Measurements from ENCODE around the gene SLC16A5.
"Not testable (repeated sequence)": the region's sequence is repeated elsewhere in the genome, so short reads cannot be mapped to it uniquely, and the experiment has no call there.

Gene SLC16A5, protein sequence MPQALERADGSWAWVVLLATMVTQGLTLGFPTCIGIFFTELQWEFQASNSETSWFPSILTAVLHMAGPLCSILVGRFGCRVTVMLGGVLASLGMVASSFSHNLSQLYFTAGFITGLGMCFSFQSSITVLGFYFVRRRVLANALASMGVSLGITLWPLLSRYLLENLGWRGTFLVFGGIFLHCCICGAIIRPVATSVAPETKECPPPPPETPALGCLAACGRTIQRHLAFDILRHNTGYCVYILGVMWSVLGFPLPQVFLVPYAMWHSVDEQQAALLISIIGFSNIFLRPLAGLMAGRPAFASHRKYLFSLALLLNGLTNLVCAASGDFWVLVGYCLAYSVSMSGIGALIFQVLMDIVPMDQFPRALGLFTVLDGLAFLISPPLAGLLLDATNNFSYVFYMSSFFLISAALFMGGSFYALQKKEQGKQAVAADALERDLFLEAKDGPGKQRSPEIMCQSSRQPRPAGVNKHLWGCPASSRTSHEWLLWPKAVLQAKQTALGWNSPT

DNA sequence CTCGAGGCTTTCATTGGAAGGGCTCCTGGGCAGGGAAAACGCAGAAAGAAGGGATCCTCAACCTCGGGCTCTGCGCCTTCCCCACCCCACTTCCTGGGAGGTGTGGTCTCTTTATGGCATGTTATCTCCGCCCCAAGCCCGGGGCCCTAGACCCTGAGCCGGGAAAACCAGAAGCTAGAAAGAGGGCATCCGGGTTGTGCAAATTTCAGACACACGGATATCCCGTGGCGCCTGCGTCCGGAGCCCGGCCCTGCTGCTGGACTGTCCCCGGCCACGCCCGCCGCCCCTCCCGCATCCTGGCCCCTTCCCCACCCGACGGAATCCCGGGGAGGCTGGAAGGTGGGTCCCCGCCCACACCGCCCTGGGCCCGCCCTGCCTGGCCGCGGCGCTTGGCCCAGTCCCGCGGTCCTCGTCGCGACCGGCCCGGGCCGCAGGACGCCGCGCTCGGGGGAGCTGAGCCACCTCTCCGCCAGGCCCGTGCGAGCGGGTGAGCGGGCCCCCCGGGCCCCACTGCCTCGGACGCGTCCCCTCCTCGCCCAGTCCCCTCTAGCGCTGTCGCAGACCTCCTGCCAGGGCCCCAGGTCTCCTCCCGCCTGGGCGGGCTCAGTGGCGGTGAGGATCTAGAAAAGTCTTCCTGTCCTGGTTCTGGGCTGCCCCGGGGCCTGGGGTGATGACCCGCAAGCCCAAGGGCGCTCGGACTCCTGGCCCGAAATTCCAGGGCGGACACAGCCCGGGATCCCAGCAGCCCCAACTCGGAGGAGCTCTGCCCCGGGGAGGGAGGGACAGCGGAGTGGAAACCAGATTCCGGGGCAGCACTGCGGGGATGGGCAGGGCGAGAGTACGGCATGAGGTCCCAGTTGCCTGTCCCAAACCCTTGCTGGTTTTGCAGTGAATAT lies at the start of gene SLC16A5:
Gene SLC16A5 (plus strand): TSS at position 397 of the 896 bp plus-strand sequence. CDS start 5,683 bp downstream, outside the sequence.
- no peak for DNase-seq

DNA sequence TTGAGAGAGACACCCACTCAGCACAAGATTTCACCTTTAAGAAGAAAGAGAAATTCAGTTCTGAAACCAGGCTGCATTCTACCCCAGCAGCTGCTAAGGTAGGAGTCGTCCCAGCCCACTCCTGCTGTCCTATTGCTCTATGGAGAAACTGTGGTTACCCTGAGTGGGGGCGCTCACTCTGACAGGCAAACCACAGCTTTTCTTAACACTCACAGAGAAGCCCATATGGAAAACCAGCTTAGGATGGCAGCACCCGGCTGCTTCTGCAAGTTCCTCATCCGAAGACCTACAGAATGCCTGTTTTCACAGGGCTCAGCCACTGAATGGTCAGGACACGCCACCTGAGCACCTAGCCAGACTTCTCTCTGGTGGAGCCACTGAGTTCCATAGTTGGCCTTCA lies 48.5 kb upstream of the SLC16A5 start:
- DNase-seq, result no peak

DNA sequence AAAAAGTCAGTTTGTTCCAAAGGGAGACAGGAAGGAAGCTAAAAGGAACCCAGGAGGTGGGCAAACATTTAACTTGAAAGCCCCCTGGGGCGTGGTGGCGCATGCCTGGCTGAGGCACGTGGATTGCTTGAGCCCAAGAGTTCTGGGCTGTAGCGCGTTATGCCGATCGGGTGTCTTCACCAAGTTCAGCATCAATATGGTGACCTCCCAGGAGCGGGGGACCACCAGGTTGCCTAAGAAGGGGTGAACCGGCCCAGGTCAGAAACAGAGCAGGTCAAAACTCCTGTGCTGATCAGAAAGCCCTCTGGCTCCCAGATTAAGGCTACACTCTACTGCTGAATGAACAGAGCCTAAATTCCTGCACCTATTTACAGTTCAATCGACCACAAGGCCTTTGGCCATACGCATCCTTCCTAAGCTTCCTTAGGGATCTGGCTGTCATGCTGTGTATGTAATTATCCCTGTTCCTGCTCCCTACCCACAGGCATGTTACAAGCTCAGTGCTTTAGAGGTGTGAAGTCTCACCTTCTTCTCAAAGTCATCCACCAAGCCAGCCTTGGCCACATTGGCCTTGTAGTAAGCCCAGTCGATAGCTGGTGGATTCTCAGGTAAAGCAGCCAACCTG lies 46.0 kb upstream of the SLC16A5 start:
- DNase-seq, result no peak

DNA sequence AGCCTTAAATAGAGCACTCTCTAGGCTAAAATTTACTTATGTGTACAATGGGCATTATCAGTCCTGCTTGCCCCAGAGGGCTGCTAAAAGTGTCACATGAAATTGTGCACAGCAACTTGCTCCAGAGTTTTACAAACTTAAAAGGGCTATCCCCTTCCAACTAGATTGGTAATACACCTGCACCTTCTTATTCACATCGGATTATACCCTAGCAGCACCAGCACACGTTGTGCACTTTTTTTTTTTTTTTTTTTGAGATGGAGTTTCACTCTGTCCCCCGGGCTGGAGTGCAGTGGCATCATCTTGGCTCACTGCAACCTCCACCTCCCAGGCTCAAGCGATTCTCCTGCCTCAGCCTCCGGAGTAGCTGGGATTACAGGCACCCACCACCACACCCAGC lies 44.0 kb upstream of the SLC16A5 start:
- not testable (repeated sequence) for DNase-seq

DNA sequence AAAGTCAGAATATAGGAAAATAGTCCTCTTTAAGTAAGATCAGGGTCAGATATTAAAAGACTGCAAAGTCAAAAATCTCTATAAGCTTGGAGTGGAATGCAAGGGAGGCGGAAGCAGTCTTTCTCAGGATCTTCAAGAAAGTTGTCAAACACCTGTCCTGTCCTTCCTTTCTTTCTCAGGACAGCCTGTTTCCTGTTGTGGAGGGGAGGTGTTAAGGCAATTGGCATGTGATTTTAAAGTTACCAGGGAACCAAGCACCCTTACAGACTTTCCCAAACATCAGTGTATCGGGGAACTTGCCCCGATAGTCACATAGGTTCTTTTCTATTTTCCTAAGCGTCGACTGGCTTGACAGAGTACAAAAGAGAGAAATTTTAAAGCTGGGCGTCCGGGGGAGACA lies 43.0 kb upstream of the SLC16A5 start:
- no peak for DNase-seq

DNA sequence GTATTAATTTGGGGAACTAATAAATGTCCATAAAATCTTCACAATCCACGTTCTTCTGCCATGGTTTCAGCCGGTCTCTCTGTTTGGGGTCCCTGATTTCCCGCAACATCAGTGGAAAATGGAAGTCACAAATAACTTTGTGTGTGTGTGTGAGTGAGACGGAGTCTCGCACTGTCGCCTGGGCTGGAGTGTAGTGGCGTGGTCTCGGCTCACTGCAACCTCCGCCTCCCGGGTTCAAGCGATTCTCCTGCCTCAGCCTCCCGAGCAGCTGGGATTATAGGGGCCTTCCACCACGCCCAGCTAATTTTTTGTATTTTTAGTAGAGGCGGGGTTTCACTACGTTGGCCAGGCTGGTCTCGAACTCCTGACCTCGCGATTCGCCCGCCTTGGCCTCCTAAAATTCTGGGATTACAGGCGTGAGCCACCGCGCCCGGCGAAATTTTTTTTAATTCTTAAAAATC lies 41.8 kb upstream of the SLC16A5 start:
- not testable (repeated sequence) for DNase-seq

DNA sequence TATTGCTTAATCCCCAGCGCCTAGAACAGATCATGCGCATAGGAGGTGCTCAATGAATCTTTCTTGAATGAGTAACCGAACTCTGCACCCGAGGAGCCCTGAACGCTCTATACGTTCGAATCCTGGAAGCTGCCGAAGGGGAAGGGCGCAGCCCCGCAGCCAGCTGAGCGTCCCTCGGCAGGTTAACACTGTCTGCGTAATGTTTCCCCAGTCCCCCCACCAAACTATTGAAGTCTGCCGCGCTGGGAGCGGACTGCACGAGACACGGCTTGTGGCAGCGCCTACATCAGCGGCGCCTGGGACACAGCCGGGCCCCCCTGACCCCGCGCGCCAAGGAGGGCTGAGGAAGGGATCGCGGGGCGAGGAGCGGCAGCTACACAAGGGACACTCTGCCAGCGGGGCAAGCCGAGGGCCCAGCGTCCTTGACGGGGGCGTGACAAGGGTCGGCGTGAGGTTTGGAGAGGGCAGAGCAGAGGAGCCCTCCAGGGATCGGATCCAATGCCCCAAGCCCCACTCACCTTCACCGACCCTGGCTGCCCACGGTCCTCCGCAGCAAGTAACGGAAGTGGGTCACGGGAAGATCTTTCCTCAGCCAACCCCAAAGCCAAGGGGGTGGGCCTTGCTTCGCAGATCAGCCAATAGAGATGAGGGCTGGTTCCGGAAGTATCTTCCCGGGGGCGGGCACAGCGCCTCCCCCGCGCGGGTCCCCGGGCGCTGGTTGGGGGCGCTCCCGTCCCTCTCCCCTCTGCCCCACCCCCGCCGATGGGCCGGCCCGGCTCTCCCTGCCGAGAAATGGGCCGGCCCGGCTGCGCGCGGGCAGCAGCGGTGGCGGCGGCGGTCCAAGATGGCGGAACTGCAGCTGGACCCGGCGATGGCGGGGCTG lies 41.1 kb upstream of the SLC16A5 start, which contains the start of the genes ATP5PD and KCTD2:
Gene ATP5PD (minus strand): TSS at position 563 of the 883 bp plus-strand sequence. CDS start 4,319 bp downstream, outside the sequence.
Gene KCTD2 (plus strand): TSS at position 819 of the 883 bp plus-strand sequence. CDS start 26 bp downstream, at position 845.
- peak; percentile 99 to 100 for DNase-seq

DNA sequence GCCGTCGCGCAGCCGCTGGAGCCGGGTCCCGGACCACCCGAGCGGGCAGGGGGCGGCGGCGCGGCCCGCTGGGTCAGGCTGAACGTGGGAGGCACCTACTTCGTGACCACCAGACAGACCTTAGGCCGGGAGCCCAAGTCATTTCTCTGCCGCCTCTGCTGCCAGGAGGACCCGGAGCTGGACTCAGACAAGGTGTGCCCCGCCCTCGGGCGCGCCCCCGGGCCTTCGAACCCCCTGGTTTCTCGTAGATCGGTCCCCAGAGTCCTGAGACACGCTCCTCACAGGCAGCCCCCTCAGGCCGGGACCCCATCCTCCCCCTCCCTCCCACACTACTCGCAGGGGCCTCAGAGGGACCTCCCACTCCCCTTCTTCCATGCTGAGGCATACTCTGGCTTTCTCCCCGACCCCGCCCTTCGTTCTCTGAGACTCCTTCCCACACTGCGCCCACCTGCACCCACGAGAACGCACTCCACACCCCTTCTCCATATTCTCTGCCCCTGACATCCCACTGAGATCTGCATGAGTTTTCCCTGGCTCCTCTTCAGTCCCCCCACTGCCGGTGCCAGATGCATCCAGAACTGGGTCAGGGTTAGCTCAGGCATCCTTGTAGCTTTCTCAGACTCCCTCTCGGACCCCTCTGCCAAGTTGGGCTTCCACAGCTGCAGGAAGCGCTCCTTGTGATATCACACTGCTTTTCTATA lies 40.2 kb upstream of the SLC16A5 start:
- peak in 1 of 2 experiments; percentile 47 for DNase-seq

DNA sequence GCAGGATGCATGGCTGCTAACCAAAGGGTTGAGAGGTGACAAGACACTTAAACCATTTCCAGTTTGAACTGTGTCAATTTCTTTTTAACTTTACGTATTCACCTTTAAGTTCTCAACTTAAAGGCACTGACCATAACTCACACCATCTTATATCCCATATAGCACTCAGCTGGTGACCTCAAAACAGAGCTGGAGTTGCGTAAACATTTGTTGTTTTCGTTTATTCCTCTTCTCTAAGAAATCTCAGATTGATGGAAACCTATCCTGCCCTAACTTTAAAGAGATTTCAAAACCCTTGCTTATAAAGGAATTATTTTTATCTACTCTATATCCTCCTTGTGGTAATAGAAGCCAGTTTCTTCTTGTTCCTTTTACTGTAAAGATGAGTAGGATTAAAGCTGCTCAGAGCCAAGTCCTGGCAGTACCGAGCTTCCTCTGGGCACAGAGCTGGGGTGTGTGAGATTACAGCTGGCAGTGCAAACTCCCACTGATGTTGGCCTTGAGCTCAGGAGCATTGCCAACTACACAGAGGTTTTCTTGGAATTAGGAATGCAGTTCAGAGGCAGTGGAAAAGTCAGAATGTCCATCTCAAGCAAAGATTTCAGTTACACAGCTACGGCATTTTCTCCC lies 39.4 kb upstream of the SLC16A5 start:
- DNase-seq, result no peak

DNA sequence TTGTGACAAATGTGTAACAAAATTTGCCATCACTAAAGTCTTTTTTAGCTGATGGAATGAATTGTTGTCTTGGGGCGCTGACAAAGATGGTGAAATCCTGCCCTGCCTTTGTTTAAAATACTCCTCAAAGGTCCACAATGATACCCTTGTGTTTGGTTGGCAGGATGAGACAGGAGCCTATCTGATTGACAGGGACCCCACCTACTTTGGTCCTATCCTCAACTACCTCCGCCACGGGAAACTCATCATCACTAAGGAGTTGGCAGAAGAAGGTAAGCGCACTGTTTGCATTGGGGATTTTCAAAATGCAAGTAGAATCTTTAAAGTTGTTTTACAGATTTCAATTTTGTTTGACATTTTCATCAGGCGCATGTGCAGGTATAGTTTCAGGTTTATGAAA lies 38.7 kb upstream of the SLC16A5 start:
- no peak for DNase-seq

DNA sequence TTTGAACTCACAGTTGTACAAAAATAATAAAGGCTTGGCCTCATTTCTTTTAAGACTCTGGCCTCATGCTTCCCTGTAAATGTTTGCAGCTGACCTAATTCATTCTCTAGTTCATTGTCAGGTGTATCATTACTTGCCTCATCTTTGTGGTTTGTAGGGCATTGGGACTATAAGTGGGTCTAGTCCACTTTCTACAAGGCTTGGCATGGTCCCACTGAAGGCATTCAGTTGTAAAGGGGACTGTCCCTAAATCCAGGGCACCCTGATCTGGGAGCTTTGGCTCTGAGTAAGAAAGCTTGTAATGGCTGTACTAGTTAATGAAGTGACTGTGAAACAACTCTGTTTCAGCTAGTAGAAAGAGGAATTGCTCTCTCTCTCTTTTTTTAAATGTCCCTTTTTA lies 38.0 kb upstream of the SLC16A5 start:
- no peak for DNase-seq

DNA sequence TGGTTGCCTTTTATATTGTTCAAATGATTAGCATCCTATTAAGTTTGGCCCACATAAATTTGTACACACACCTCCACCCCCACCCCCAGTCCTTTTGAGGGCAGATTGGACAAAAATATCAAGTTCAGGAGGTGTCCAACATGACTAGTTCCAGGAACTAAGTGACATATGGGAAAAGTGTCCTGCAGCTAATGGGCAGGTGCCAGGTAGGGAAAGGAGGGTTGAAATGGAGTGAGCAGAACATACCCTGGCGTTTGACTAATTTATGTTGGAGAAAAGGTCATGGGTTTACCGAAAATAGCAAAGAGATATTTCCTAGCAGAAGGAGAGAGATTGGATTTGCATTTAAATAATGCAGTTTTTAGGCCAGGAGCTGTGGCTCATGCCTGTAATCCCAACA lies 35.8 kb upstream of the SLC16A5 start:
- no peak for DNase-seq

DNA sequence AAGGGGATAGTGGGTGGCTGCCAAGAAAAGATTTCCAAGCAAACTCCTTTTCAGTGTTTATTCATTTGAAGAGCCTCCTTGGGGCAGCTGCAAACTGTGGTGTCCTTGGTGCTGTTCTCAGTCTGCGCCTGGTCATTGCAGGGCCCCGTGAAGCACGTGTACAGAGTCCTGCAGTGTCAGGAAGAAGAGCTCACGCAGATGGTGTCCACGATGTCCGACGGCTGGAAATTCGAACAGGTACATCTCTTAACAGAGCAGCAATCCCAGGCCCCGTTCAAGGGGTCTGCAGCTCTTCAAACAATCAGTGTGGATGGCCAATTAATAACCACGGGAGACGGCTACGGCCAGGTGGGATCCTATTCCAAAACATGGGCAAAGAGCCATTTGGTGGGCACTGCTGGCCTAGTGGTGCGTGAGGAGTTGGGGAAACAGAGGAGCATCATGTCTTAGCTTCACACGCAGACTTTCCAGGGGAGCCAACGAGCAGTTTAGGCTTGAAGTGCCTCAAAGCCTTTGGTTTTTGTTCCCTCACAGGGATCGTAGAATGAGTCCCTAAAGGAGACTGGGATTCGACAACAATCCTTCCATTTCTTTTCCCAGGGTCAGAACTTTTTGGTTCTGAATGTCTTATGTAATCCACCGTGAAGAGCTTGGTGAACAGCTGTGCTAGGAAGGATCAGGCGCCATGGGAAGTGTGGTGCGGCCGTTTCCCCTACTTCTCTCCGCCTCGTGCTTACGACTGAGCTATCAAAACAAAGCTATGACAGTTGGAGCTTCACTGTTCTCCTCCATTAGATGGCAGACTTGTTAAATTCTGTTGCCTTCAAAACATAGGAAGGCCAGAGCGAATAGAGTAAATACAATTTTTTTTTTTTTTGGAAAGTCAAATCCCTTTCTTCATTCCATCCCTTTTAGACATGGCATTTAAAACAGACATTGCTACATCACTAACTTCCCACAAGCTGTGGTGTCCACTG lies 28.1 kb upstream of the SLC16A5 start:
- peak; percentile 98 to 99 for DNase-seq

DNA sequence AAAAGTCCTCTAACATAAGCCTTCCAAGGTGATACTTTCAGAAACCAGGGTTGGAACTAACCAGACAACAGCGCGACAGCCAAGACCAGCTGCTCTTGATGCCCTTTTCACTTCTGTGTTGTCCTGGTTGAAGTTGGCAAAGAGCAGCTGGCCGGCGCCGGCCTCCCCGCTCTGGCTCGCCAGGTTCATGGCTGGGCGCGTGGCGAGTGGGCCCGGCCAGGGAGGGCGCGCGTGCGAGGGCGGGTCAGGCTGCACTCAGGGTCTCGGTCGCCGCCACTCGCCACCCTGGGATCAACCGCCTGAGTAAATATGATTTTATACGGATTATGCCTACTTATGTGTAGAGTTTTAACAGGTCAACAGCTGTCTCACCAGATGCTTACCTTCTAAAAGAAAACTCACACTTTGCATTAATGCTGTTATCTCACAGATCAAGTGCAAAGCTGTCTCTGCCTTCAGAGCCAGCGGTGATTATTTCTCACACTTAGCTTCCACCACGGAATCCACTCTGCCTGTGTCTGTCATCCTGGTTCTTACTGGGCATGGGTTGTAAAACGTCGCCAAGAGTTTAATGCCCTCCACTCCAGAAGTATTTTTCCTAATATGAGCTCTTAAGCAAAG lies 27.2 kb upstream of the SLC16A5 start:
- peak; percentile 100 for DNase-seq

DNA sequence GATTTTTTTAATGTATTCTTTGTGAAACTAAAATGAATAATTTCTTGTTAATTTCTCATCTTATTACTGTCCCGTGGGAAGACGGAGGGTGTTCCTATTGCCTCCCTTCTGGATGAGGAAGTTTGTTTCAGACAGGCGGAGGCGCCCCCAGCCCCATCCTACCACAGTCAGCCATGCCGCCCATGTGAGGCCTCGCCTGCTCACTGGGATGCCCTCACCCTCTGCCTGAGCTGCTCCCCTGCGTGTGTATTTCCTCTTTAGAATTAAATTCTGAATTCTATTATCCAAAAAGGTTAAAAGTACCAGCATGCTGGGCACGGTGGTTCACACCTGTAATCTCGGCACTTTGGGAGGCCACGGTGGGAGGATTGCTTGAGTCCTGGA lies 26.7 kb upstream of the SLC16A5 start:
- DNase-seq, result no peak

DNA sequence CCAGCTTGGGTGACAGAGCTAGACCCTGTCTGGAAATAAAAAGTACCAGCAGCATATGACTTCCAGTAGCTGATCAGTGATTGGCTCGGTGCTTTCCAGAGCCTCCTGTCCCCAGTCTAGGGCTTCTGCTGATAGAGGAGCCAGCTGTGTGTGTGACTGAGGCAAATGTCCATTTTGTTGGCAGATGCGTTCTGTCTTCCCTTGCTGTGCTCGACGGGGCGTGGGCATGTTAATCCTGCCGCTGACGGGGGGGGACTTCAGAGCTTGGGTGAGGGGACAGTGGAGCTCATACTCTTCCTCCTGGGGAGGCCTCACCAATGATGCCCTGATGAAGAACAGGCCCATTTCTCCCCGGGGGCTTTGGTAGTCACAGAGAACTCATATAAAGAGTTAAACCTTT lies 26.1 kb upstream of the SLC16A5 start:
- DNase-seq, result peak; percentile 94 to 97

DNA sequence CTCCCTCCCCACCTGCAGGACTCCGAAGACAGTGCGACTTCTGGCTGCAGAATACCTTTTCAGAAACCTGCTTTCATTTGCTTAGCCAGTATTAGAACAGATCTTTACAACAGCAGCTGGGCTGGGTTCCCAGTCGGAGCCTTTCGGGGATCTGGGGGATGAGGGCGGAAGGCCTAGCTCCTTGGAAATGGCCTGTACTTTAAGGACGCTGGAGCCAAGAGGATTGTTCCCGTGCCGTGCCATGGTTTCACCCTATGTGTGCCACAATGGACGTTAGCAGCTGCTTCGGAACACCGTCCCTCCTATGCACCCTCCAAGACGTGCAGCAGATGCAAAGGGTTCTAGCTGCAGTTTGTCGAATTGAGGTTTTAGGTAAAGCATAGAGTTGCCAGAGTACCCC lies 24.6 kb upstream of the SLC16A5 start:
- DNase-seq, result no peak

DNA sequence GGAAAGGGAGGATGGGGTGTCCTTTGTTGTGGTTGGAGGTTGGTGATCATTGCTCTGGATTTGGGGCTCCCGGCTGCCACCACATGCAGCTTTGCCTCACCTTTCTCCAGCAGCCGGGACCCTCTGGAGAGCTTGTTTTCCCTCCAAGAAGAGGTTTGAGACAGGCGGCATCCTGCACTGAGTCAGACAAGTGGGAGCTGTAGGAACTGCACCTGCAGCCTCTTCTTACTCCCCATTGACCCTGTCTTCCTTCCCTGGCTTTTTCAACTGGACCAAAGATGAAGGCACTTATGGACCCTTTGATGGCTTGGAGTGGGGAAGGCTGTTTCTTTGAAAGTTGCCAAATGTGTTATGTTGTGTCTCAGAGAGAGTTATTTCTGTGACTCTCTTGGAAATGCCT lies 24.1 kb upstream of the SLC16A5 start:
- no peak for DNase-seq

DNA sequence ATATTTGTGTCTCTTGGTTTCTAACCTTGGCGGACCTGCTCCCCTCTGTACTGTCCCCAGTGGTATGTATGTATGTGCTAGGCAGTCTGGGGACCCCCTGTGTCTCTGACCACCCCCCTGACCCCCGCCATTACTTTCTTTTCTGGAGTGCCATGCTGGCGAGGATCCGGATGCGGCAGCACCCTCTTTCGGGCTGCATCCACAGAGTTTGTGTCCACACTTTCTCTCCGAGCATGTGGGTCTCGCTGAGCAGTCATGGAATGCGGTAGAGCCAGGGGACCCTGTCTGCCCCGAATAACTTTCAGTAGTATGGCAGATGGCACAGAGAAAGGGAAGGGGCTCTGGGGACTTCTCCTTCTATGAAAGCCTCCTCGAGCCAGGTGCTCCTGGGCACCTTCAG lies 23.7 kb upstream of the SLC16A5 start:
- no peak for DNase-seq
